Measurements from ENCODE around the gene CCSER1.
"Not testable (repeated sequence)": the region's sequence is repeated elsewhere in the genome, so short reads cannot be mapped to it uniquely, and the experiment has no call there.

The CCSER1 gene

DNA sequence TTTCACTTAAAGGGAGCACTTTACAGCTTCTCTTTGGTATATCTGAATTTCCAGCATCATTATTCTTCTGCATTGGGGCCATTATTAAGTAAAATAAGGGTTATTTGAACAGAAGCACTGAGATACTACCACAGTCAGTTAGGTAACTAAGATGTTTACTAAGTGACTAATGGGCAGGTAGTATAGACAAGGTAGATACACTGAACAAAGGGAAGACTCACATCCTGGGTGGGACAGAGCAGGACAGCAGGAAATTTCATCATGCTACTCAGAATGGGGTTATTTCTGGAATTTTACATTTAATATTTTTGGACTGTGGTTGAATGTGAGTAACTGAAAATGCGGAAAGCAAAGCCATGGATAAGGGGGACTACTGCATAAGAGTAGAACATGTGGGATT is 316.0 kb downstream of the CCSER1 start:
- no peak for DNase-seq (ENCODE audit: low read depth in 3 of 3)

DNA sequence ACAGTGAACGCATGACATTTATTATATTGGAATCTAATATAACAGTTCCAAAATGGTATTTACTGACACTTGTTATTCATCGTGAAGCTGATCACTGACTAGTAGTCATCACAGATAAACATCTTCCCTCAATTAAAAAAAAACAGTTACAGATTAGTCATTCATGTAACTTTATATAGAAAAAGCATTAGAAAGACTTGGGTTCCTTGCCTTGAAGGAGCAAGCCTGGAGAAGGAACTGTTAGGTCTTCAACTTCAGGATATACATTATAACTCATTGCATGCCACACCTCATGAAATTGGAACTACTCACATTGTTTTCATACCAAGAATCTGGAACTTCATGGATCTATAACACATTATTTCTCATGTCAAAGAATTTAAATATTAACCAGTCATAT is 317.7 kb downstream of the CCSER1 start:
- DNase-seq (ENCODE audit: low read depth in 3 of 3) = no peak

DNA sequence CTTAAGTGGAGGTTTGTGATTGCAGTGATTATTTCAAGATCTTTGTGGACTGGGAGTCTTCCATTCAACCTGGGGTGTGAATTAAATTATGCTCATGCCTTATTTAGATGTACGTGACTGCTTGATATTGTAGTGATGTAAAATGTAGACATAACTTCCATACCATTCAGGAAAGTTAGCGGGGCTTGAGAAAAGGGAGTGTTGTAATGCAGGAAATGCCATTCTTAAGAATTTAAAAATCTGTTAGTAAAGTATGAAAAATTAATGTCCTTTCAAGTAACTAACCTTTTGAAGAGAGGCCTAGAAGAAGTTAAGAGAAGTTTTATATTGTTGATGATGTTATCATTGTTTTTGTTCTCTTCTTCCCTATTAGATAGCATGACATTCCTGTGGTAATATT is 318.2 kb downstream of the CCSER1 start:
- DNase-seq (ENCODE audit: low read depth in 3 of 3) = no peak

DNA sequence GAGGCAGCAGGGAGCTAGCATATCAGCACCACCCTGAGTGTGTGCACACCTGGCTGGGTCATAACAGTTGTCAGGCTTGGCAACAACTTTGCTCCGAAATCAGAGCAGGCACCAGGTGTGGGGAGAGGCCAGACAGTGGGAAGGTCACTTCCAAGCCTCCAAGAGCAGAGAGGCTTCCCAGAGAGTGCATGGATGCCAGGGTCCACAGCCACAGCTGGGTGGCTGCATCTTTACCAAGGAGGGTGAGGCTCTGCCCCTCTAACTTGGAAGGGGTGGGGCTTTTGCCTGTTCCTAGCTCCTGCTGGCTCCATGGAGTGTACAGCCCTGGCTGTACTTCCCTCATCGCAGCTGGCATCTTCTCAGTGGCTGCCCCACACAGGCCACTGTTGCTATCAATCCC is 322.4 kb downstream of the CCSER1 start:
- no peak for DNase-seq (ENCODE audit: low read depth in 3 of 3)

DNA sequence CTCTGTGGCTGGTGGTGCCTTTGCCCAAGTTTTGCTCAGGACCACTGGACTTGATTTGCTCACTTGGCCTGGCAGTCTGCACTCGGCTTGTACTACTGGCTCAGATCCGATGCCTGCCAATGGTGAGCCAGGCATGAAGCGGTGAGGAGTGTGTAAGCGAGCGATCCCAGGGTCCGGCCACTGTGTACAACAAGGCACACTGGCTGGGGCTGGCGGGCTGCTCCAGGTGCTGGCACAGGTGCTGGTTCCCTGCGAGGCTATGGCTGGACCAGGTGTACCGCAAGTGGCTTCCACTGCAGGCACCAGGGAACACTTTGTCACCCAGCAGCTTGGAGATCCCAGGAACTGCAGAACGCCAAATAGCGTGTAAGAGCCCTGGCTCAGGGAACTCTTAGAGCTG is 329.7 kb downstream of the CCSER1 start:
- no peak for DNase-seq (ENCODE audit: low read depth in 3 of 3)

DNA sequence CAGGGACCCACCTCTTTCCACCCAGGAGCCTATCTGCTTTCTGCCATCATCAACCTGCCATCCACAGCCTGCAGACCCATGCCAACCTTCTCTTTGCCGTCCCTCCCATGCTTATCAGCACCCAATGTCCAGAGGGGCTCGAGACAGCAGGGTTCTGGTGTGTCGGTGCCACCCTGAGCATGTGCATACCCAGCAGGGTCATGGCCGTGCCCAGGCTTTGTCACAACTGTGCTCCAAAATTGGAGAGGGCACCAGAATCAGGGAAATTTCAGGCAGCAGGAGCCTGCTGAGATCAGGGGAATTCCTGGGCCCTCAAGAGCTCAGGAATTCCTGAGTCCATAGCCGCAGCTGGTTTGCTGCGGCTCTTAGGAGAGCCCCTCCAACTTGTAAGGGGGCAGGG is 330.6 kb downstream of the CCSER1 start:
- no peak for DNase-seq (ENCODE audit: low read depth in 3 of 3)

DNA sequence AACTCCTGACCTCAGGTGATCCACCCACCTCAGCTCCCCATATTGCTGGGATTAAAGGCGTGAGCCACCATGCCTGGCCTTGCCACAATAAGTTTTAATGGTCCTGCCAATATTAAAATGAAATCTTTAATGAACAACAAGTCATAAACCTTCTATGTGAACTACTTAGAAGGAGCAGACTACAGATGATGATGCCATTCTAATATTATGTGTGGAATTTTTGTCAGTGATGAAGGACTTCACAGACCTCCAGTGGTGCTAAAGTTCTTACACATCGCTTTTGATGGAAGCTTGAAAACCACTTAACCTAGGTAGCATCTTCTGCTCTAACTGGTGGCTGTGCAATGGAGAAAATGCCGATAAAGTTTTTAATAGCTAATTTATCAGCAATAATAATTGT is 331.4 kb downstream of the CCSER1 start:
- no peak for DNase-seq (ENCODE audit: low read depth in 3 of 3)

DNA sequence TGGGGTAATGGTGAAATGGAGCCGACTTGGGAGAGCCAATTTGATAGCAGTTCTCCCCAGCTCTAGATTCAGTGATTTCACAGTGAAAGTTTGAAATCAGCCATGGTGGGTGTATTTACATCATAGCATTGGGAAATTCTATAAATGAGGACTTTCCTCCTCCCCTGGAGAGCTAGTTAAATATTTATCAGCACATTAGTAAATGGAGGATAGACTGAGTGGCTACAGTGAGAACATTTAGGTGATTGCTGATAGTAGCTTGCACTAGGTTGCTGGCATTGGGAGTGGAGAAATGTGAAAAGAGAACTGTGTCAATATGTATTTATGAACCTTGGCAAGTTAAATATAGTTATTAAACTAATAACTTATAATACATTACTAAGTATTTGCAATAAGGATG is 347.3 kb downstream of the CCSER1 start:
- DNase-seq (ENCODE audit: low read depth in 3 of 3) = no peak

DNA sequence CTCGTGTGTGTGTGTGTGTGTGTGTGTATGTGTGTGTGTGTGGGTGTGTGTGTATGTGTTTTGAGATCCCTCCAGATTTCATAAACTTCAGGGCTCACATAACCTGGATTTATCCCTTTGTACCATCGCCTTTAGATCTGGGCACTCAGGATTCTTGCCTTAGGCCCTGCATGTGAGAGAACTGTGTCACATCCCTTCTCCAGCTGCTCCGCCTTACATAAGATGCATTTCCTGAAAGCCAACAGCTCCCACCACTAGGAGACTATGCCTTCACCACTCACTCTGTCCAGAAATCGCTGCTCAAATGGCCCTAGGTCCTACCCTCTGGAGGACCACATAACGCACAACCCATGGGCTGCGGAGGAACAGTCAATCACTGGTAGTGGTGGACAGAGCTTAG is 348.8 kb downstream of the CCSER1 start:
- no peak for DNase-seq (ENCODE audit: low read depth in 3 of 3)

DNA sequence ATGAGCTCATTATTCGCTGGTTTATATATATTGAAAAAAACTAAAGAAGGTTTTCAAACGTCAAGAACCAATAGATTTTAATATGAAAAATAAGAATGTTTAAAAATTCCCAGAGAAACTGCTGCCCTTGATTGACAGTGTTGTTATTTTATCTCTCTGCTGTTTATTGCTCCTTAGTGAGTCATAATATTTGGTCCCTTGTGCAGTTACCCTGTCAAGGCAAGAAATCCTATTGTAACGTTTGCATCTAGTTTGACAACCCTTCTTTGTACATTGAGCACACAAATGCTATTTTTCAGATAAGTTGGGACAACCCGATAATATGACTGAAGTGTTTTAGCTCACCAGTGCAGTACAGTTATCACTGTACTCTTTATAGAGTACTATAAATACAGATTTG is 349.4 kb downstream of the CCSER1 start:
- DNase-seq (ENCODE audit: low read depth in 3 of 3) = no peak

DNA sequence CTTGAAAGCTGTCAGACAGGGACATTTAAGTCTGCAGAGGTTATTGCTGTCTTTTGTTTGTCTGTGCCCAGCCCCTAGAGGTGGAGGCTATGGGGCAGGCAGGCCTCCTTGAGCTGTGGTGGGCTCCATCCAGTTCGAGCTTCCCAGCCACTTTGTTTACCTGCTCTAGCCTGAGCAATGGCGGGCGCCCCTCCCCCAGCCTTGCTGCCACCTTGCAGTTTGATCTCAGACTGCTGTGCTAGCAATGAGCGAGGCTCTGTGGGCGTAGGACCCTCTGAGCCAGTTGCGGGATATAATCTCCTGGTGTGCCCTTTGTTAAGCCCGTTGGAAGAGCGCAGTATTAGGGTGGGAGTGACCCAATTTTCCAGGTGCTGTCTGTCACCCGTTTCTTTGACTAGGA is 357.7 kb downstream of the CCSER1 start:
- DNase-seq (ENCODE audit: low read depth in 3 of 3) = not testable (repeated sequence)

DNA sequence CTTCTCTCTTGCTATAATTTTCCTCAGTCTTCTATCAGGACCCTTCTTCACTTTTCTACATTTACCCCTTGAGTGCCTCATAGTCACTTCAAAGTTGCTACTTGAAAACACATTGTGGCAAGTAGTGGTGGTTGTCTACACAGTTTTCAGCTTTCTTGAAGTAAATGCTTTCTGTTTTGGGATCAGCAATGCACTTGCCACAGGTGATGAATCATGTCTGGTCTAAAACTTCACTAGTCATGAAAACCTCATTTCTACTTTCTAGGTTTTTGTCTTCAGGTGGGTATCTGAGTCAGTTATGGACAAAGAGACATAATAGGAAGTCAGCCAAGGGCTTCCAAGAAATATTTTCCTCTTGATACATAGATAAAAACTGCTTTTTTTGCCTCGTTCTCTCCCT is 359.2 kb downstream of the CCSER1 start:
- no peak for DNase-seq (ENCODE audit: low read depth in 3 of 3)

DNA sequence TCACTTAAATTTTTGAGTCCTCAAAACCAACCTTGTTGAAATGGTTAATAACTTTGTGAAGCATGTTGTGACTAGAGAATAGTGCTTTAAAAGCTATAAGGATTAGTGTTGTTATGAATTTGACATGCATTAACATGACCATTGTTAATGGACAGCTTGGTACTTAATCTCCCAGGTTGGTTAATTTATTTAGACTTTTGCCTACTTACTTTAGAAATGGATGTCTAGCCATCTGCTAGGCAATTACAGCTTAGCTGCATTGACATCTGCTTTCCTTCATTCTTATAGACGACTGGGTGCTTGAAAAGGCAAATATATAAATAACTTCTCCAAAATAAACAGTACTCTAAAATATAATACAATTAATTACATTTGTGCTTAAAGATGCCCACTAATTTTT is 368.0 kb downstream of the CCSER1 start:
- DNase-seq (ENCODE audit: low read depth in 3 of 3) = no peak

DNA sequence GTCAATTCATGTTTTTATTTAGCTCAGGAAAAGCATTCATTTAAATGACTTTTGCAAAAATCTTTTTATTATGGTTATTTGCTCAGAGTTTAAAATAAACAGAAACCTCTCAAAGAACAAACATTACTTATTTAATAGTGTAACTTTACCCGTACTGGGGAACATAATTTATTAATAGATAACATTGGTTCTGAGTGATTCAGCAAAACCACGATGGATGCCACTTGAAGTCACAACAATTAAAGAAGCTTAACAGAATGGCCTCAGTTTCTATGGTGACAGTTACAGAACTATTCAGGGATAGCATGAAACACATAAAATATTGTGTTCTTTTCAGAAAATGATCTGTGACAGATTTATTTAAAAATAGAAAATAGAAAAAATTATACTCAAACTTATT is 368.7 kb downstream of the CCSER1 start:
- no peak for DNase-seq (ENCODE audit: low read depth in 3 of 3)

DNA sequence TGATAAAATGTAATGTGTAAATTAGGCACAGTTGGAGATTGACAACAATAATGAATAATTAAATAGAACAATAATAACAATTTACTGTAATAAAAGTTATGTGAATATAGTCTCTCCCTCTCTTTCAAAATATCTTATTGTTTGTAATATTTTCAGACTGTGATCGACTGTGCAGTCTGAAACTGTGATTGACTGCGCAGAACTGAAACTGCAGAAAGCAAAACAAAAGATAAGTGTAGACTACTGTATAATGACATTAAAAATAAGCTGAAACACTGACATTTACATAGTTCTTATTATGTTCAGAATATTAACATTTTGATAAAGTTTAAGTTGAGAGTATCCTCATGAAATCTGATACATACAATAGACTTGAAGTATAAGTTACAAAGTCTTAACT is 371.0 kb downstream of the CCSER1 start:
- no peak for DNase-seq (ENCODE audit: low read depth in 3 of 3)

DNA sequence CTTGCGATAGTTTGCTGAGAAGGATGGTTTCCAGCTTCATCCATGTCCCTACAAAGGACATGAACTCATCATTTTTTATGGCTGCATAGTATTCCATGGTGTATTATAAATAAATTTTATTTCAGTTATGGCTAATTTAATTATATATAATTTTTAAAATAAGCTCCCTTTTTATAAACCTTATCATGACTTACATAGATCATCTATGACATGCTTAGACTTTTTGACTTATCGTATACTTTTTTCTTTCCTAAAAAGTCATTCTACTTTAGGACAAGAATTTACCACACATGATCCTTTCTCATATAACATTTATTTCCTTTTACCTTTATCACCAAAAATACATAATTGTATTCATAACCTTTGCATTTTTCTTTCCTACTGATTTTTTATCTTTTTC is 376.5 kb downstream of the CCSER1 start:
- no peak for DNase-seq (ENCODE audit: low read depth in 3 of 3)

DNA sequence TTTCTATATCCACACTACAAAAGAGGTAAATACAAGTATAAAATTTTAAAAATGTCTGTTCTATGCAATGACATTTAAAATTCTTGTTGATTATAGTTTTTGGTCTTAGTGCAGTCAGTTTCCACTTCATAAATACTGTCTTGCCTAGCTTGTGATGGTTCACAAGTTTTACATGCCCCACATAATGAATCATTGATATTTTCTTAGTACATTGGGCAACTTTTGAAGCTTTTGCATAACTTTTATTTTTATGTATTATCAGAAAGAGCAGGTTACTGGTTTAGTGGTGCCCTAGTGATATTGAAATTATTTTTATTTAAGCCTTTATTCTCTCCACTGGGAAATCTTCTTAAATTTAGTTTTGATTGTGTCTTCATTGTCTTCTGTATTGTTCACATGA is 388.0 kb downstream of the CCSER1 start:
- DNase-seq (ENCODE audit: low read depth in 3 of 3) = no peak

DNA sequence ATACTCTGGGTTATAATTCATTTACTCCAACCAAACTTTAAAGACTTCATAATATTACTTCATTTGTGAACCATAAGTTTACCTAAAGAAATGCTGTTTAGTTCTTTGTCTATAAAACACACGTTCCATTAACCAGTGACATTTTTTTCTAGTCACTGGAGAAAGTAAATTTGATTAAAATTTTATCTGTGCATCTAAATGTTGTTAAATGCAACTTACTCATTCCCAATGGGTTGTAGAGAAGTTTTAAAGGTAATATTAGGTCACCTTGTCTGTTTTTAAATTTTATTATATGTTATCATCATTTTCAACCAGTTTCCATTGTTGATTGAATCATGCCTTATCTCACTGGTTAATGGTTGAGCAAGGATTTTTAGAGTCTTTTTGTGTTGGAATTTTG is 401.4 kb downstream of the CCSER1 start:
- DNase-seq (ENCODE audit: low read depth in 3 of 3) = no peak

DNA sequence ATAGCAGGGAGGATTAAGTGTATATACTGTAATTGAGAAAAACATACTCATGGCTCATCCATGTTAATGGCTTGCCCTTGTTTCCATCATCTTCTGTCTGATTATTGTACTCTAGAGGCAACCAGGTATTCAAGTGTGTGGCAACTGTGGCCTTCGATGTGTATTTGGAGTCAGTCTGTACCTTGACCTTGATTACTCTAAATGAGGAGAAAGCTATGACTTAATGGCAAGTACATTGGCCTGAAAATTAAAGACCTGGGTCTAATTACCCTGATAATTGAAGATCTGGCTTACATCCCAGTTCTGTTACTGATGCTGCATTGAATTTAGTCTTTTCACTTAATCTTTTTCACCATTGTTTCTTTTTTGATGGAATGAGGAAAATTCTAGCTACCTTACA is 409.2 kb downstream of the CCSER1 start:
- no peak for DNase-seq (ENCODE audit: low read depth in 3 of 3)

DNA sequence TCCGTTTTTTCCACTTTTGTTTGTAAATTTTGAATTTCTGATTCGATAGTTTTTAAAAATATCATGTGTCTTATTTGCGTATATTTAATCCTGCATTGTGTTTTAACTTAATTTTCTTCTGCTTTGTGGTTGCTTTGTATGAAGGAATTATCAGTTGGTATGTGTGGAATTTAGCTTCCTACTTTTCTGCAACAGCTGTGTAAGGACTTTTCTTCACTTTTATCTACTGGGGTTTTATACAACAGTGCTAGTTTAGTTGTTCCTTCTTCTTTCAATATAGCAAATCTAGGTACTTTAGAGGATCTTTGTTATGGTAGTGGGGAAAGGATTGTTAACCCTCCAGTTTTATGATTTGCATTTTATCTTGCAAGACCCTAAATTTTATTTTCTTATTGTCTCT is 410.3 kb downstream of the CCSER1 start:
- no peak for DNase-seq (ENCODE audit: low read depth in 3 of 3)

DNA sequence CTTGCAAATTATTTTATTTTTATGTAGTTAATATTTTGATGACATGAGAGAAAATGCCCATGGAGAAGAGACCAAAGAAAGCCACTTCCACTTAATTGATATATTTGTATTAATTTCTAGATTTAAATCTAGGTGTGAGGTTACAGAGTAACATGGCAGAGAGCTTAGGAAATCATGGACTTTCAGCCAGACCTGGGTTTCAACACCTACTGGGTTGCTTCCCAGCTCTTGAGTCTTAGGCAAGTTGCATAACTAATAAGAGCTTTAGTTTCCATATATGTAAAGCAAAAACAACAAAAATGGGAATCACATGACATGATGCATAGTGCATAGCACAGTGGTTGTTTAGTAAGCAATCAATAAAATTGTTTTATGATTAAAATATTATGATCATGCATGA is 413.3 kb downstream of the CCSER1 start:
- no peak for DNase-seq (ENCODE audit: low read depth in 3 of 3)

DNA sequence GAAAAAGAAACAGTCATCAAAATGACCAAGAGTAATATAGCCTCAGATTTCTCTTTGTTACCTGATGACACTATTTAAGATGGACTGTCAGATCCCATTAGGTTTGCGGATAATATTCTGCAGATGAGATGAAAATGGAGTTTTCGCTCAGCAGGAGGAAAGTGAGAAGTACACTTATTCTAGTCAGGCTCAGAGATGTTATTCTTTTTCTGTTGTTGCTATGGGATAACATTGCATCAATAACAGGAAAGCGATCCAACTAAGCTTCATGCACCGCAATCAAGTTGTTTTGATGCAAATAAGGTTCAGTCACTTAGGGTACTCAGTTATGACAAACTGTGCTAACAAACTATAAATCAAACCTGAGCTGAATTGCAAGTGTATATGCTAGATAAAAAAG is 415.0 kb downstream of the CCSER1 start:
- DNase-seq (ENCODE audit: low read depth in 3 of 3) = no peak

DNA sequence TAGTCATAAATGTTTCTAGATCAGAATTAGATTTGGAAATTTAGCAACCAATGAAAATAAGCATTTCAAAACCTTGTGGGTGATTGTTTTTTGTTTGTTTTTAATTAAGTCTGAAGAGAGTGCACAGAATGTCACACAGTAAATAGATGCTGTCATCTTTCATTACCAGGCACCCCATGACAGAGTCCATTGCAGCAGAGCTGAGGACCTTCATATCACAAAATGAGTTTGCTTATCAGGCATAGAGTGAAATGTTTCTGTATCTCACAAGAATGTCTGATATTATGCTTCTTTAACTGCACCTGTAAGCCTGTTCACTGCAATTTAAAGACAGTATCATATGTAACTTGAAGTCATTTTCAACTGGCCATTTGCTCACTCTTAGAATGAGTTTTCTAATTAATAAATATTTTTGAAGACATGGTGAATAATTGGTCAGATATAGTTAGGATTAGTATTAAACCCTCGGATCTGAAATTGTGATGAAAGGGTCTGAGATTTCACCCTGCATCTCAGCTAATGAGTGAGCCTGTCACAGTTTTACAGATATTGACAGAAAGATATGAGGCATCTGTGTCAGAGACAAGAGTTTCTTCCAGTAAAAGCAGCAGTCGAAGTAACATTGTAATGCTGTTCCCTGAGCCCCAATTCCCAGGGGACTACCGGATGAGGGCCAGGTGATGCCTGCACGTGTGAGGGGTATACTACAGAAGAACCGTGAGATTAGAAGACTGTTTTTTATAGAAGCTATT is 416.4 kb downstream of the CCSER1 start:
- no peak for DNase-seq (ENCODE audit: low read depth in 3 of 3)

DNA sequence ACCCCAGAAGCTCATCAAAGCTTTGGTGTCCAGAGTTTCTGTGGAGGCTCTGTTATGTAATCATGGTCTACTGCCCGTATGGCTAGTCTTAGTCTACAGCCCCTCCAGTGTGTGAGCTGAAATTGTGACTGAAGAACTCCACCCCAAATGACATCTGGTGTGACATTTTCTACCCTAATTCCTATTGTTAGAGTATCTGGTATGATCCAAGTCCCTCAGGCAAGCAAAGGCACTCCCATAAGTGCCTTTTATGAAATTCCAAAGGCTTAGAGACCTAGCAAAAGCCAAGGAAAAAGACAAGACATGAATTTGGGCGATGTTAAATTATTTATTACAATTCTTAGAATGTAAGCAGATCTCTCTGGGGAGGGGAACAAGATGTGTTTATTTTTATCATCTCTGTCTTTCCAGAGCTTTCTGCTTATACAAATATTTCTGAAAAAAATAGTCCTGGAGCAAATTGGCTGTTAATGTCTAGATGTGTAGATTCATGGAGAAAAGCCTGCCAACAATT is 417.4 kb downstream of the CCSER1 start:
- DNase-seq (ENCODE audit: low read depth in 3 of 3) = no peak

All from stimulated activated CD4-positive, alpha-beta T cell treated with anti-CD3 and anti-CD28 coated beads, TNF-alpha, amount 100 ng/mL, for 4 hours (primary cell).